ENCODE data around the gene PGPEP1.

PGPEP1 gene

DNA sequence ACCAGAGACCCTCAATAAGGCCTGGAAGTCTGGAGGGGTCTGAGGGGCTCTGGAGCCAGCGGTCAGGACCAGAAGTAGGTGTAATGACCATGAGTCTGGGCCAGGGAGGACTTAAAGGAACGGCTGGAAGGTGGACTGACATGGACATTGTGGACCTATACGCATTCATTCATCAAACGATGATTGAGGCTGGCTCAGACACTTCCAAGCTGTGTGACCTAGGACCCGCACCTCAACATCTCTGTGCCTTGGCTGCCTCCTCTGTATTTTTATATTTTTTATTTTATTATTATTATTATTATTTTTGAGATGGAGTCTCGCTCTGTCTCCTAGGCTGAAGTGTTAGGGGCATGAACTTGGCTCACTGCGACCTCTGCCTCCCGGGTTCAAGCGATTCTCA is 66.4 kb downstream of the PGPEP1 start:
- no peak for DNase-seq (ENCODE audit: low read depth, low spot score)
- in situ Hi-C loops (cut with HindIII; ENCODE audit: low sequenced_read_pairs), result no loop called here
- H3K4me3 ChIP-seq (ENCODE audit: low read depth, low read length), result no peak overlapping the region
- TF ChIP-seq, protein P1, sequence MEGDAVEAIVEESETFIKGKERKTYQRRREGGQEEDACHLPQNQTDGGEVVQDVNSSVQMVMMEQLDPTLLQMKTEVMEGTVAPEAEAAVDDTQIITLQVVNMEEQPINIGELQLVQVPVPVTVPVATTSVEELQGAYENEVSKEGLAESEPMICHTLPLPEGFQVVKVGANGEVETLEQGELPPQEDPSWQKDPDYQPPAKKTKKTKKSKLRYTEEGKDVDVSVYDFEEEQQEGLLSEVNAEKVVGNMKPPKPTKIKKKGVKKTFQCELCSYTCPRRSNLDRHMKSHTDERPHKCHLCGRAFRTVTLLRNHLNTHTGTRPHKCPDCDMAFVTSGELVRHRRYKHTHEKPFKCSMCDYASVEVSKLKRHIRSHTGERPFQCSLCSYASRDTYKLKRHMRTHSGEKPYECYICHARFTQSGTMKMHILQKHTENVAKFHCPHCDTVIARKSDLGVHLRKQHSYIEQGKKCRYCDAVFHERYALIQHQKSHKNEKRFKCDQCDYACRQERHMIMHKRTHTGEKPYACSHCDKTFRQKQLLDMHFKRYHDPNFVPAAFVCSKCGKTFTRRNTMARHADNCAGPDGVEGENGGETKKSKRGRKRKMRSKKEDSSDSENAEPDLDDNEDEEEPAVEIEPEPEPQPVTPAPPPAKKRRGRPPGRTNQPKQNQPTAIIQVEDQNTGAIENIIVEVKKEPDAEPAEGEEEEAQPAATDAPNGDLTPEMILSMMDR (IDR thresholded peaks at IDR 0.05; ENCODE audit: low read depth, low read length), result no peak

- TF ChIP-seq, protein P1 (IDR thresholded peaks at IDR 0.05; ENCODE audit: low read depth, low read length), result peak; percentile 46
- no peak for DNase-seq (ENCODE audit: low read depth, low spot score)
- no peak overlapping the region for H3K4me3 ChIP-seq (ENCODE audit: low read depth, low read length)
- in situ Hi-C loops (cut with HindIII; ENCODE audit: low sequenced_read_pairs), result no loop called here
Measured at GRCh38 chr19:18408053-18408476, 67.7 kb downstream of the PGPEP1 start.

DNA sequence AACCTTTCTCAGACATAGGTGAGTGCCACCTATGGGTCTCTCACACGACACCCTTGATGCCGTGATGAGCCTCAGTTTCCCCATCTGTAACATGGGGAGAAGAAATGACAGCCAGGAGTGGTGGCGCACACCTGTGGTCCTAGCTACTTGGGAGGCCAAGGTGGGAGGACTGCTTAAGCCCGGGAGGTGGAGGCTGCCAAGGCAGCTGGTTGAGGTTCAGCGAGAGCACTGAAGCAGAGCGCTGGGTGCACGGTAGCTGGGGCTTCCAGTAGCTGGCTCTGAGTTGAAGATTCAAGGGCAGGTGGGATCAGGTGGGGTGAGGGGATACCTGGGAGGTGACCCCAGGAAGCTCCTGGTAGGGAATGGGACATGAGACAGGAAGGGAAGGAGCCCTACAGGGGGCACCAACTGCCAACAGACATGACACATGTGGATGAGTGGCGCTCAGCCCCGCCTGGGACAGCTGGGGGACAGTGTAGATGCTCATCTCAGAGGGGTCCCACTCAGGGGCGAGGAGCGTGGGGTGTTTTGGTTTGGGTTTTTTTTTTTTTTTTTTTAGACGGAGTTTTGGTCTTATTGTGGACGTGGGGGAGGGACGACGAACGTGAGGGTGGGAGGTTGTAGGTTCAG is 72.3 kb downstream of the PGPEP1 start:
- no peak overlapping the region for H3K4me3 ChIP-seq (ENCODE audit: low read depth, low read length)
- TF ChIP-seq, protein P1 (IDR thresholded peaks at IDR 0.05; ENCODE audit: low read depth, low read length), result no peak
- DNase-seq (ENCODE audit: low read depth, low spot score), result no peak
- in situ Hi-C loops (cut with HindIII; ENCODE audit: low sequenced_read_pairs), result no loop called here

GRCh38 chr19:18414504-18415177 is 74.2 kb downstream of the PGPEP1 start:
- DNase-seq (ENCODE audit: low read depth, low spot score), result no peak
- H3K4me3 ChIP-seq (ENCODE audit: low read depth, low read length), result no peak overlapping the region
- TF ChIP-seq, protein P1 (IDR thresholded peaks at IDR 0.05; ENCODE audit: low read depth, low read length), result no peak
- in situ Hi-C loops (cut with HindIII; ENCODE audit: low sequenced_read_pairs), result no loop called here

DNA sequence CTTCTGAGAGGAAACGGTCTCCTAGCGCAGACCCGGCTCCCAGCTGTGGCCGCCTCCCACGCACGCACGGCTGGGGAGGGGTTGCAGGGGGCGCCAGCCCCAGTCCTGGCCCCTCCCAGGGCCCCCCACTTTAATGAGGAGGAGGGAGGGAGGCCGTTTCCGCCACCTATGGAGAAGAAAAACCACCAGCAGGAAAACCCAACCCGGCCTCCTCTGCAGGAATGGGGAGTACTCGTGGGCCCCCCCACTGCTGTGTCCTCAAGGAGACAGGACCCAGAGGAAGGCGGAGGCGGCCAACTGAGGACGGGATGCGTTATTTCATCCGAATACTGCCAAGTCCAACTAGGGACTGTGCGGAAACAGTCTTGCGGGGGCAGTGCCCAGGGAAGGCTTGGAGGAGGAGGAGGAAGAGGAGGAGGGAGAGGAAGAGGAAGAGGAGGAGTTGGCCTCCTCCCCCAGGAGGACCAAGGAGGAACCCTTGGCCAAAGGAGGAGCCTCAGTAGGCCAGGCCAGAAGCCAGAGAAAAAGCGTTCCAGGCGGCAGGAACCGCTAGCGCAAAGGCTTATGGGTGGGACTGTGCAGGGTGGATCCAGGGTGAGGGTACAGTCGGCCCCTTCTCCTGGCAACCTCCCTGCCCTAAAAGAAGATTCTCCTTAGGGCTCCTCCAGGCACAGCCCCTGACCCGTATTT is 74.9 kb downstream of the PGPEP1 start:
- in situ Hi-C loops (cut with HindIII; ENCODE audit: low sequenced_read_pairs), result no loop called here
- peak; percentile 75 for DNase-seq (ENCODE audit: low read depth, low spot score)
- TF ChIP-seq, protein P1 (IDR thresholded peaks at IDR 0.05; ENCODE audit: low read depth, low read length), result no peak
- H3K4me3 ChIP-seq (ENCODE audit: low read depth, low read length), result no peak overlapping the region

- DNase-seq (ENCODE audit: low read depth, low spot score), result peak; percentile 91
- in situ Hi-C loops (cut with HindIII; ENCODE audit: low sequenced_read_pairs), result no loop called here
- H3K4me3 ChIP-seq (ENCODE audit: low read depth, low read length), result peak overlapping the region; percentile 31
- TF ChIP-seq, protein P1 (IDR thresholded peaks at IDR 0.05; ENCODE audit: low read depth, low read length), result no peak
Measured at GRCh38 chr19:18416778-18417249, 76.4 kb downstream of the PGPEP1 start.
